Measurements from ENCODE around the gene AJAP1.

DNA sequence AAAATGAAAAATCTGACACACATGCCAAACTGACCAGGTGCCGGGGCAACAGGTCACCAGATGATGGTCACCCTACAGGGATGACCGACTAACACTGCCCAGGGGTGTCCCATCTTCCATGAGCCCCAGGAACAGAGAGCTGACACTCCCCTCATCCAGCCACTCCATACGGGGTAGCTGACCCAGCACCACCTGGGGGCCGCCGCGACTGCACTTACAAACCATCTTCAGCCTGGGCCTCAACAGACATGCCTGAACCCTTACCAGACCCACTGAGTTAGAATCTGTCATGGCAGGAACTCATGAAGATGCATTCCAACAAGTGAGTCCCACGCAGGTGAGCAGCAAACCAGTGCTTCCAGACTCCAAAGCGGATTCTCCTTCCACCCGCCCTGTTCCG, 31.6 kb upstream of the AJAP1 start:
- TF ChIP-seq EZH2 (IDR thresholded peaks at IDR 0.05; ENCODE audit: low read depth) = no peak
- TF ChIP-seq, protein P1, sequence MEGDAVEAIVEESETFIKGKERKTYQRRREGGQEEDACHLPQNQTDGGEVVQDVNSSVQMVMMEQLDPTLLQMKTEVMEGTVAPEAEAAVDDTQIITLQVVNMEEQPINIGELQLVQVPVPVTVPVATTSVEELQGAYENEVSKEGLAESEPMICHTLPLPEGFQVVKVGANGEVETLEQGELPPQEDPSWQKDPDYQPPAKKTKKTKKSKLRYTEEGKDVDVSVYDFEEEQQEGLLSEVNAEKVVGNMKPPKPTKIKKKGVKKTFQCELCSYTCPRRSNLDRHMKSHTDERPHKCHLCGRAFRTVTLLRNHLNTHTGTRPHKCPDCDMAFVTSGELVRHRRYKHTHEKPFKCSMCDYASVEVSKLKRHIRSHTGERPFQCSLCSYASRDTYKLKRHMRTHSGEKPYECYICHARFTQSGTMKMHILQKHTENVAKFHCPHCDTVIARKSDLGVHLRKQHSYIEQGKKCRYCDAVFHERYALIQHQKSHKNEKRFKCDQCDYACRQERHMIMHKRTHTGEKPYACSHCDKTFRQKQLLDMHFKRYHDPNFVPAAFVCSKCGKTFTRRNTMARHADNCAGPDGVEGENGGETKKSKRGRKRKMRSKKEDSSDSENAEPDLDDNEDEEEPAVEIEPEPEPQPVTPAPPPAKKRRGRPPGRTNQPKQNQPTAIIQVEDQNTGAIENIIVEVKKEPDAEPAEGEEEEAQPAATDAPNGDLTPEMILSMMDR (conservative IDR thresholded peaks at IDR 0.05) = no peak
